ENCODE results near the gene HDAC4. TPM values are rescaled to one million over a fixed set of nuclear protein-coding genes. Genes with fewer than 3 reads are reported as not detected.

HDAC4 gene
- total and polyA plus RNA-seq, 10 of the 15 experiments (the other 5 are each of a cell fraction or from before 2014, with no cell fraction given) = 0.22 to 15.7 (median 4.8) TPM

DNA sequence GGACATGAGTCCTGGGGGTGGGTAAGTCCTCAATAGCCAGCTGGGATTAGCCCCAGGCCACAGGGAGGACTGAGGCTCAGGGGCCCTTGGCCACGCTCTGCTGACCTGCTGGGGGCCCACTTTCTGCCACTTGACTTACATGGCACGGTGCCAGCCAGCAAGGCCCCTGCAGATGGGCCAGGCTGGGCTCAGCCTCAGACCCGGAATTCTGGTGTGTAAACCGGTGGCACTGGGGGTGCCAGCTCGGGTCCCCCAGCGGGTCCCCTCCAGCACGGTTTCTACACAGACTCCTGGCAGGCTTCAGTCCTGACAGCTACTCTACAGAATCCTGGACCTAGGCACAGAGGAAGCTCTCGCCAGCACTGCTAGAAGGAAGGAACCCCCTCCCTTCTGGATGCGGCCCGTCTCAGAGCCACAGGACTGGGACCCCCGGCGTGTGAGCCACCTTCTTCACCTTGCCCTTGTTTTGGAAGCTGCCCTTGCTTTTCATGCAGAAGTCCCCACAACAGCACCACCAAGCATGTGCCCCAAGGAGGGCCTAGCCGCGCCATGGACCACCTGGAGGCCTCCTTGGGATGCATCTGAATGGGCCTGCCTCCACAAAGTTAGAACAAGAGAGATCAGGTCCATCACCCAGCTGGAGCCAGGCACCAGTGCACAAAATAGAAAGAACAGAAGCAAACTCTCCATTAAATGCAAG is 8.0 kb downstream of the HDAC4 start:
- ChIA-PET POLR2A (no interaction called here), RAD21 (ENCODE audit: unreplicated experiment) (no interaction called here), SMC1A (ENCODE audit: uncharacterized antibody, unreplicated experiment) (interaction anchor here (1.5 kb wide), 1 partner anchor 11 kb away, joined by 3 read pairs; no protein-coding TSS in a partner anchor), CTCF (interaction anchor here (0.8 kb wide), 1 partner anchor 125 kb away, joined by 3 read pairs; no protein-coding TSS in a partner anchor)
- FAIRE-seq = no peak
- no peak for TF ChIP-seq TCF7 (IDR thresholded peaks at IDR 0.05; ENCODE audit: borderline replicate concordance)
- H4K20me1 ChIP-seq (ENCODE audit: control insufficient read depth, insufficient read depth) = no peaks in the 10 kb centered on the region
- ATAC-seq = no peak
- no peak overlapping the region for H3K4me3 ChIP-seq
- no TSS peak for BruUV-seq (replicated peaks)
- intact Hi-C loops (cut with micrococcal nuclease; ENCODE audit: unreplicated experiment) (no loop called here), in situ Hi-C loops (cut with MboI) (no loop called here)
- H3K4me2 ChIP-seq (ENCODE audit: control insufficient read depth, insufficient read depth) = no peak overlapping the region
- no peaks in the 10 kb centered on the region for H3K4me1 ChIP-seq (ENCODE audit: control insufficient read depth, insufficient read depth, low read length)
- DNase-seq (ENCODE audit: low read depth, low spot score) = no peak
- 94% methylated on average over 14 of the region's 14 CpGs for WGBS (ENCODE audit: insufficient coverage, insufficient replicate concordance, low lambda C conversion rate, missing lambda C conversion rate)
- H3K9ac ChIP-seq (ENCODE audit: control insufficient read depth, insufficient read depth, low read length) = no peak overlapping the region
- H3K79me2 ChIP-seq (ENCODE audit: control insufficient read depth, insufficient read depth, low read length) = no peaks in the 10 kb centered on the region
- H3K9me3 ChIP-seq (replicated peaks; ENCODE audit: control insufficient read depth, insufficient read depth, low read length) = no peaks in the 10 kb centered on the region; the same call in 2 of the 3 replicates
- H3K27ac ChIP-seq (ENCODE audit: control insufficient read depth, insufficient read depth) = no peak overlapping the region
- H3K27me3 ChIP-seq (replicated peaks in 1 of 2; ENCODE audit: control insufficient read depth in 2 of 2, insufficient read depth in 2 of 2, low read length in 1 of 2) = no peaks in the 10 kb centered on the region
- no peaks in the 10 kb centered on the region; a peak in 1 of 4 replicates for H3K36me3 ChIP-seq (ENCODE audit: control insufficient read depth in 2 of 2, insufficient read depth in 2 of 2, low read length in 1 of 2)
- H2AFZ ChIP-seq (ENCODE audit: control insufficient read depth, low read depth, low read length) = no peak overlapping the region

DNA sequence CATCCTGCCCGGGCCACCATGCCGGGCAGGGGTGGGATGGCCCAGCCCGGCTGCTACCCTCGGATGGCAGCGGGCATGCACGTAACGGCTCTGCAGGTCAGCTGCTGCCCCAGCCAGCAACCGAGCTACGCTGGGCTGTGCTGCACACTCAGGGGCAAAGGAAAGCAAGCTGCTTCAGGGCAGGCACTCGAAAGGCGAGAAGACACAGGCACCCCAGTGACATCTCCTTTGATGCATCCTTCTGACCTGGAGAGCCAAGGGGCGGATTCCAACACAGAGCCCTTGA is 8.8 kb downstream of the HDAC4 start:
- ChIA-PET SMC1A (ENCODE audit: uncharacterized antibody, unreplicated experiment) (interaction anchor here (1.5 kb wide), 1 partner anchor 10 kb away, joined by 3 read pairs; no protein-coding TSS in a partner anchor), POLR2A (no interaction called here), RAD21 (ENCODE audit: unreplicated experiment) (no interaction called here), CTCF (no interaction called here)
- no peak overlapping the region for H3K4me2 ChIP-seq (ENCODE audit: control insufficient read depth, insufficient read depth)
- no peaks in the 10 kb centered on the region for H3K79me2 ChIP-seq (ENCODE audit: control insufficient read depth, insufficient read depth, low read length)
- H3K27me3 ChIP-seq (replicated peaks in 1 of 2; ENCODE audit: control insufficient read depth in 2 of 2, insufficient read depth in 2 of 2, low read length in 1 of 2) = no peaks in the 10 kb centered on the region
- H3K4me1 ChIP-seq (ENCODE audit: control insufficient read depth, insufficient read depth, low read length) = no peaks in the 10 kb centered on the region
- no peak for TF ChIP-seq YY1 (IDR thresholded peaks at IDR 0.05; ENCODE audit: low read depth, low read length)
- ATAC-seq (no peak), FAIRE-seq (no peak), DNase-seq (ENCODE audit: low read depth, low spot score) (no peak)
- BruUV-seq (replicated peaks) = no TSS peak
- no peak overlapping the region for H2AFZ ChIP-seq (ENCODE audit: control insufficient read depth, low read depth, low read length)
- intact Hi-C loops (cut with micrococcal nuclease; ENCODE audit: unreplicated experiment) (no loop called here), in situ Hi-C loops (cut with MboI) (no loop called here)
- H3K27ac ChIP-seq (ENCODE audit: control insufficient read depth, insufficient read depth) = no peak overlapping the region
- H3K4me3 ChIP-seq = no peak overlapping the region
- WGBS (ENCODE audit: insufficient coverage, insufficient replicate concordance, low lambda C conversion rate, missing lambda C conversion rate) = 87% methylated on average over 12 of the region's 12 CpGs
- no peaks in the 10 kb centered on the region; a peak in 1 of 4 replicates for H3K36me3 ChIP-seq (ENCODE audit: control insufficient read depth in 2 of 2, insufficient read depth in 2 of 2, low read length in 1 of 2)
- no peaks in the 10 kb centered on the region; the same call in 2 of the 3 replicates for H3K9me3 ChIP-seq (replicated peaks; ENCODE audit: control insufficient read depth, insufficient read depth, low read length)
- H3K9ac ChIP-seq (ENCODE audit: control insufficient read depth, insufficient read depth, low read length) = no peak overlapping the region
- H4K20me1 ChIP-seq (ENCODE audit: control insufficient read depth, insufficient read depth) = no peaks in the 10 kb centered on the region

Measured in GM12878 (cell line).